Hematopoietic multipotent progenitor cell treated with erythropoietin and hydrocortisone succinate and interleukin-3 and kit ligand, for 17 days (in vitro differentiated cells): ENCODE measurements around the gene MLXIP.
"Not testable (repeated sequence)": the region's sequence is repeated elsewhere in the genome, so short reads cannot be mapped to it uniquely, and the experiment has no call there.

Experiments used
- DNase-seq: peaks from one replicate; pipeline ENCODE4 v3.0.0-alpha.2; 2015; ENCODE audit warnings: low spot score

Gene MLXIP

GRCh38 chr12:122096591-122097149, 18.1 kb downstream of the MLXIP start:
- DNase-seq = peak; percentile 51

GRCh38 chr12:122097584-122097926, 19.0 kb downstream of the MLXIP start:
- DNase-seq = no peak

DNA sequence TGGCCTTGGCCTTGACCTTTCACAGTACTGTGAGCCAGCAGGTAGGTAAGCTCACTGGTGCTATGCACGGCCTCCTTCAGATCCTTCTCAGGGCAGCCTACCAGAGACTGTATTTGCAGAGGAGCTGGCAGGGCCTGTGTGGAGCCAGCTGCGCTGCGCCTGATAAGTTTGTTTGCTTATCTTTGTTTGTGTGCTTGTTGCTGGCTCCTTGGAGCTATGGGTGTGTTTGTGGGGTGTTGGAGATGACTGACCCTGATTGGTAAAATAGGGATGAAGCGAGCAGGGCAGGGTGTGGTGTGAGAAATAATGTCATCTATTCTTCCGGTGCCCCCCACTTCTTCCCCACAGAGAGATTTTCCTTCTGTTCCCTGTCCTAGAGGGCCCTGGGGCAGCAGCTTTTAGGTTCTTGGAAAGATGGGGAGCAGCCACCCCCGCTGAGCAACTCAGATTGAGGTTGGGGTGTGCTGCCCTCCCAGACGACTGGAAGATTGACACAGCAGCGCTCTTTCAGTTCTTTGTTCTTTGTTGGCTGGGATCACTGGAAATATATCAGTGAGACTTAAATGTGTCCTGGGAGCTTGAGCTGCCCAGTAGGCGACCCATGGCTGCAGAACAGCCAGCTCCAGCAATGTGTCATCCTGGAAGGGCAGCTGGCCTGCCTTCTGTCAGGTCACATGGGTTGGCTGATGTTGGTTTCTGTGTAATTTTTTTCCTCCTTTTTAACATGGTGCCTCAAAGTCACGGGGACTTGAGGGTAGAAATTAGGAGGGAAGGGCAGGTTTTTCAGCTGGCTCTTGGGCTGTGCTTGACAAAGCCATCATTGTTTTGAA, 19.6 kb downstream of the MLXIP start:
- peak; percentile 89 for DNase-seq

DNA sequence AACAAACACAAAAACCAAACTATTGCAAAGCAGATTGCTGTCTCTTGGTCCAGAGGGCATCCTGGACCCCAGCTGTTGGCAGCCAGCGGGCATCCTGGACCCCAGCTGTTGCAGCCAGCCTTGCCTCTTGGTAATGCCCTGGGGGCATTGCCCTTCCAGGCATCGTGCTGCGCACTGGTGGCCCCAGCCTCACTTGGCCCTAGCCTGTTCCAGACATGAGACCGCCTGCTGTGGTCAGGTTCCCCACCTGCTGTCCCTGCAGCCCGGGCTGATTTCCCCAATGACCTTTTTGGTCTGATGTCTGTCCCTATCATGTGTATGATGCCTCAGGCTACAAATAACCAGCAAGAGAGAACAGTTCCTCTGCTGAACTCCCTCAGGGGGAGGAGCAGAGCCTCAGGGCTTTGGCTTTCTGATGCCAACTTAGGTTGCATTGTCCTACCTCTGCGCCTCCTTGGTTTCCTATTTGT, 20.8 kb downstream of the MLXIP start:
- no peak for DNase-seq

- no peak for DNase-seq
These were observed 21.3 kb downstream of the MLXIP start for GRCh38 chr12:122099856-122100255.

DNA sequence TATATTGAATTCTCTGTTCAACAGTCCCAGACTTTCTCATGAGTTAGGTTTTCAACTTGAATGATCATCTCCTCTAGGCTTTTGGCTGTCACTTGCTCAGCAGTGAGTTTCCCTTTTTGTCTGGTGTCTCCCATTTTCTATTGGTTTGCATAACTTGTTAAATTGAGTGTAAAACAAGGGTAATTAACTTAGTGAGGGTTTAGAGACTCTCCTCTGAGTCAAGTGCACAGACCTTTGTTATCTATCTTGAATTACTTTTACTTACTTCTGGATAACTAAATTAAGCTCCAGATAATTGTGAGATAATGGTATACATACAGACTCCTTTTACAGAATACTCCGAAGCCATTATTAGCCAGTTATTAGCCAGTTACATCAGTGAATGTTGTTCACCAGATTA, 22.0 kb downstream of the MLXIP start:
- no peak for DNase-seq

DNA sequence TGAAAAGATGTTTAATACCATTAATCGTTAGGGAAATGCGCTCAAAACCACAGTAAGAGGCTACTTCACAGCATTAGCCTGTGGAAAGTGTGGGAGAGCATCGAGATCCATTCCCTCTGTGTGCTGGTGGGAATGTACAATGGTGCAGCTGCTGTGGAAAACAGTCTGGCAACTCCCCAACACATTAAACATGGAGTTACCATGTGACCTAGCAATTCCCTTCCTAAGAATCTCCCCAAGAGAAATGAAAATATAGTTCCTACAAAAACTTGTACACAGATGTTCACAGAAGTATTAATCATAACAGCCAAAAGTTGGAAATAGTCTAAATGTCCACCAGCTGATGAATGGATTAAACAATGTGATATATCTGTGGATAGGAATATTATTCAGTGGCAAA, 23.8 kb downstream of the MLXIP start:
- DNase-seq = no peak

GRCh38 chr12:122104844-122105243, 26.3 kb downstream of the MLXIP start:
- no peak for DNase-seq

GRCh38 chr12:122105496-122105895, 26.9 kb downstream of the MLXIP start:
- DNase-seq = not testable (repeated sequence)

GRCh38 chr12:122106843-122107242, 28.3 kb downstream of the MLXIP start:
- DNase-seq = no peak

DNA sequence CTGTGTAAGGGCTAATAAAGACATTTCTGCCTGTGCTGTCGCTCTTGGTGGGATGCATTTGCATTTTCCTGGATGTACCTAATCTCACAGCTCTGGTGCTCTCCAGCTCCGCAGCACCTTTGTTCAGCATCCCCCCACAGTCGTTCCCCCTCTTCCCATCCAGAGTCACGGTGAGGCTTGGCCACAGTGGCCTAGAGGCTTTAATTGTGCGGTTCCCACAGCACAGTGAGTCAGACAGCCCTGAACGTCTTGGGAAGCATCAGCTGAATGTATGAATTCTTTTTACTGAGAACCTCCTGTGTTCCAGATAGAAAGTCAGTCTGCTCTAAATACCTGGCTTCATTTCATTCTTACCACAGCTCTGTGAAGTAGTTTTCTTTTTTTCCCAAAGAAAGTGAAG, 28.7 kb downstream of the MLXIP start:
- no peak for DNase-seq

- no peak for DNase-seq
These were observed 32.6 kb downstream of the MLXIP start for GRCh38 chr12:122111089-122111641.

DNA sequence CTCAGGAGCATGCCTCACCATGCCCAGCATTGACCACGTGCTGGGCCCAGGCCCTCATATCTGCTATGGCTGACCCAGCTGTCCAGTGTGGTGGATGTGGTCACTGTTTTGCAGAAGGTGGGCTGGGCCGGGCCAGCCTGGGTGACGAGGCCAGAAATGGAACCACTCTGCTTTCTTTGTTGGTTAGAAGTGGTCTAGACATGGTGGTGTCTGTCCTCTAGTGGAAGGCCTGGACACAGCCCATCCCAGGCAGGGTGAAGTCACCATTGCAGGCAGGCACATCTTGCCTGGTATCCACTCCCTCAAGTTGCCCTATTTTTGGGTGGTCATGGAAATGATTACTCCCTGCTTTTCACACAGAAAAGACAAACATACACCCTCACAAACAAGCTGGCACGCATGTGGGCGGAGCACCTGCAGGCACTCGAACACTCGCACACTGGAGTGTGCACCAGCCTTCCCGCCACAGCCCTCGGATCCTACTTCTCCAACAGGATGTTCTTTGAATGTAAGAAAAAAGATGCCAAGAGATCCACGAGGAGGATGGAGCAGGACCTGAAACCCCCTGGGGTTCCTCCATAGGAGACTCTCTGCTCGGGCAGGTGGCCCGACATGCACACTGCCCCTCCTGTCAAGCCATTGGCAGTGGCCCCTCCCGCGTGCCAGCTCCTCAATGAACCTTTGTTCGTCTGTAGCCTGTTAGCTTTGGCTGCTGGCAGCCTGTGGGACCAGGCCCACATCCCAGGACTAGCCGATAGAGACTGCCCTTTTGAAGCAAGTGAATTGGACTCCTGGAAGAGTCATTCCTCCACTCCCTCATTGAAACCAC, 38.4 kb downstream of the MLXIP start:
- DNase-seq = peak; percentile 31

DNA sequence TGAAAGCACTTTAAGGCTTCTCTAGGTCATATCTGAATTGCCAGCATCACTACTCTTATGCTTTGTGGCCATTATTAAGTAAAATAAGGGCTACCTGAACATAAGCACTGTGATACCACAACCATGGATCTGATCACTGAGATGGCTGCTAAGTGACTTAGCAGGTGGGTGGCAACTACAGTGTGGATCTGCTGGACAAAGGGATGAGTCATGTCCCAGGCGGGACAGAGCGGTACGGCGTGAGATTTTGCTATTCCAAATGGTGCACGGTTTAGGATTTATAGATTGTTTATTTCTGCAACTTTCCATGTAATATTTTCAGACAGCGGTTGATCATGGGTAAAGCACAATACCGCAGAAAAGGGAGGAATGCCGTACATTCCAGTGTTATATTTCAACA, 39.4 kb downstream of the MLXIP start:
- no peak for DNase-seq

DNA sequence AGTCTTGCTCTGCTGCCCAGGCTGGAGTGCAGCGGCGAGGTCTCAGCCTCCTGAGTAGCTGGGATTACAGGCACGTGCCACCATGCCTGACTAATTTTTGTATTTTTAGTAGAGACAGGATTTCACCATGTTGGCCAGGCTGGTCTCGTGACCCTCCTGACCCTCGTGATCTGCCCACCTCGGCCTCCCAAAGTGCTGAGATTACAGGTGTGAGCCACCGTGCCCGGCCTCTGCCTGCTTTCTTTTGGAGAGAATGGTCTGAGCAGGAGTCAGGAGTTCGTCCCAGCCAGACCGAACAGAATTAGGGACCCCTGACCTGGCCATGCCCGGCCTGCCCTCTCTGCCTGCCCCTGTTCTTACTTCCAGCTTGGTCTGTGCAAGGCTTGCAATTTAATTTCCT, 42.8 kb downstream of the MLXIP start:
- not testable (repeated sequence) for DNase-seq

DNA sequence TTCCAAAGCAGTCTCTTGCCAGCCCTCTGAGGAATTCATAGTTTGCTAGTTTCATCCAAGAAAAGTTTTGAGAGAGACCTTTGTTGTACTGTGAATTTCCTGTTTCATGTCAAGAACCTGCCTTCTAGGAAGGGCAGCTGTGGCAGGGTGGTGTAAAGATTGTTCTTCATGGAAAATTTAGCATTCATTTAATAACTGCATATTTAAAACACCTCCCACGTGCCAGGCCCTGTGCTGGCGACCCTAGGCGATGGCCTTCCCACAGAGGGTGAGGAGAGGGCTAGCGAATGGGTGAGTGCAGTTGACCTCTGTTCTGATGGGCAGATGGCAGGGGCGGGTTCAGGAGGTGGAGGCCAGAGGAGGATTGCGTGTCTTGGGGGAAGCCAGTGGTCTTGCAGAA, 43.2 kb downstream of the MLXIP start:
- no peak for DNase-seq

GRCh38 chr12:122123051-122123760, 44.6 kb downstream of the MLXIP start:
- DNase-seq = peak; percentile 90

DNA sequence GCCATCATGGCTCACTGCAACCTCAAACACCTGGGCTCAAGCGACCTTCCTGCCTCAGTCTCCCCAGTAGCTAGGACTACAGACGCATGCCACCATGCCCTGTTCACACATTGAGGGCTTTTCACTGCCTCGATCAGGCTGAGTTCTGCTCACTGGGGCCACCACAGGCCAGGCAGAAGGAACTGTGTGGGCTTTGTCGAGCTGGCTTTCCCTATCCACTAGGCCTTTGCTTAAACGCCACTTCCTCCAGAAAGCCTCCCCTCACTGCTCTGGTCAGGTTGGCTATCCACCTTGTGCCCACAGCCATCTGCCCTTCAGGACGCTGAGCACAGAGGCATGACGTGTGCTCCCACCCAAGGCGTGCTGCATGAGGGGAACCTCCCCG, 45.2 kb downstream of the MLXIP start:
- no peak for DNase-seq

GRCh38 chr12:122124370-122124769, 45.8 kb downstream of the MLXIP start:
- no peak for DNase-seq

GRCh38 chr12:122125452-122126341, 47.1 kb downstream of the MLXIP start:
- no peak for DNase-seq

- no peak for DNase-seq
These were observed 47.7 kb downstream of the MLXIP start for GRCh38 chr12:122126342-122126635.
